SK-N-SH (cell line): ENCODE measurements around the gene ZNF282. TPM values are rescaled to one million over a fixed set of nuclear protein-coding genes. Genes with fewer than 3 reads are reported as not detected.

ENCODE experiments used
- CTCF ChIA-PET: fragments of 300-600, 350-600 bp; formaldehyde crosslinking; extraction: SDS; loops from one replicate; lab custom pipeline; 2021; lab: Yijun Ruan, JAX
- POLR2A ChIA-PET: fragments of 350-600 bp; sonication (Branson Sonifier 250); formaldehyde crosslinking; extraction: SDS; loops from one replicate; lab custom pipeline; 2020; ENCODE audit warnings: antibody characterized with exemption, inconsistent platforms; lab: Yijun Ruan, JAX
- DNase-seq: peaks from one replicate; pipeline ENCODE4 v3.0.0; 2012
- H2AFZ ChIP-seq: fragments of 200-600 bp; sonication (generic); 2 replicates; pipeline ENCODE4 v1.8.1; 2016; ENCODE audit warnings: antibody characterized with exemption, mild to moderate bottlenecking, low read depth
- H3F3A ChIP-seq: fragments of 200-600 bp; sonication (generic); replicated peaks from 2 replicates; pipeline ENCODE3; 2016; ENCODE audit warnings: antibody characterized with exemption, mild to moderate bottlenecking; ENCODE audit not compliant: insufficient read depth
- H3K27ac ChIP-seq, 2 experiments: fragments of 200-500 bp in 1 of 2; fragments of 200-600 bp in 1 of 2; sonication (Bioruptor generic) in 1 of 2; sonication (generic), shearing (Covaris generic) in 1 of 2; 2 replicates each; pipeline versions ENCODE4 v1.5.1 to v1.6.1; 2014 to 2016; ENCODE audit warnings: low read depth in 2 of 2, inconsistent platforms in 1 of 2, low read length in 1 of 2, mild to moderate bottlenecking in 1 of 2, mixed read lengths in 1 of 2
- H3K27me3 ChIP-seq: fragments of 200-600 bp; sonication (generic), shearing (Covaris generic); 2 replicates; pipeline ENCODE4 v1.6.1; 2016; ENCODE audit warnings: mixed run types; ENCODE audit not compliant: insufficient read depth
- H3K36me3 ChIP-seq, 2 experiments: fragments of 200-500 bp in 1 of 2; fragments of 200-600 bp in 1 of 2; sonication (Bioruptor generic) in 1 of 2; sonication (generic) in 1 of 2; replicated peaks in 1 of 2; 2 replicates each; pipeline versions ENCODE3 to v1.5.1; 2014 to 2016; ENCODE audit warnings: low read length in 1 of 2, mild to moderate bottlenecking in 1 of 2; ENCODE audit not compliant: insufficient read depth in 2 of 2, control insufficient read depth in 1 of 2
- H3K4me1 ChIP-seq, 2 experiments: fragments of 200-500 bp in 1 of 2; fragments of 200-600 bp in 1 of 2; sonication (Bioruptor generic) in 1 of 2; sonication (generic), shearing (Covaris generic) in 1 of 2; 2 replicates each; pipeline versions ENCODE4 v1.5.1 to v1.6.1; 2014 to 2016; ENCODE audit warnings: low read depth in 1 of 2, low read length in 1 of 2, mixed run types in 1 of 2; ENCODE audit not compliant: insufficient read depth in 2 of 2, control insufficient read depth in 1 of 2
- H3K4me2 ChIP-seq: fragments of 200-600 bp; sonication (generic), shearing (Covaris generic); 2 replicates; pipeline ENCODE4 v1.6.1; 2017; ENCODE audit warnings: mixed run types
- H3K4me3 ChIP-seq, 2 experiments: fragments of 200-500 bp in 1 of 2; fragments of 200-600 bp in 1 of 2; sonication (Bioruptor generic) in 1 of 2; sonication (generic), shearing (Covaris generic) in 1 of 2; 2 replicates each; pipeline versions ENCODE4 v1.5.1 to v1.8.1; 2014 to 2016; ENCODE audit warnings: low read depth in 2 of 2, inconsistent platforms in 1 of 2, low read length in 1 of 2, mild to moderate bottlenecking in 1 of 2, mixed read lengths in 1 of 2, moderate library complexity in 1 of 2
- H3K79me2 ChIP-seq: fragments of 200-600 bp; sonication (generic); 2 replicates; pipeline ENCODE4 v1.8.1; 2017; ENCODE audit warnings: mild to moderate bottlenecking; ENCODE audit not compliant: insufficient read depth
- H3K9ac ChIP-seq: fragments of 200-600 bp; sonication (generic); 2 replicates; pipeline ENCODE4 v1.6.1; 2017; ENCODE audit warnings: mixed run types
- H3K9me2 ChIP-seq: fragments of 200-600 bp; sonication (generic); 2 replicates; pipeline ENCODE4 v1.6.1; 2017; ENCODE audit warnings: mixed run types
- H3K9me3 ChIP-seq: fragments of 200-600 bp; sonication (generic); 2 replicates; pipeline ENCODE4 v1.6.1; 2017; ENCODE audit warnings: mixed run types, mild to moderate bottlenecking, moderate library complexity
- H4K20me1 ChIP-seq: fragments of 200-600 bp; sonication (generic); 2 replicates; pipeline ENCODE4 v1.6.1; 2017; ENCODE audit warnings: mild to moderate bottlenecking, mixed run types; ENCODE audit not compliant: insufficient read depth
- ELF1 ChIP-seq: IDR thresholded peaks from 2 replicates; pipeline ENCODE4 v1.4.0; 2012
- FOXJ3 ChIP-seq: sonication (generic); formaldehyde crosslinking; IDR thresholded peaks from 2 replicates; pipeline ENCODE4 v1.5.1; 2020; ENCODE audit warnings: mild to moderate bottlenecking, missing genetic modification reagents
- FOXM1 ChIP-seq: IDR thresholded peaks from 2 replicates; pipeline ENCODE4 v1.4.0; 2012; ENCODE audit warnings: low read depth, mild to moderate bottlenecking
- GATA2 ChIP-seq: sonication (generic); formaldehyde crosslinking; IDR thresholded peaks from 2 replicates; pipeline ENCODE4 v1.5.0; 2020; ENCODE audit warnings: mild to moderate bottlenecking, missing genetic modification reagents
- JUND ChIP-seq: IDR thresholded peaks from 2 replicates; pipeline ENCODE4 v1.4.0; 2012
- MXI1 ChIP-seq: IDR thresholded peaks from 2 replicates; pipeline ENCODE4 v1.6.1; 2012; ENCODE audit warnings: mild to moderate bottlenecking, low read depth, low read length, improper control_type of control experiment
- REST ChIP-seq: IDR thresholded peaks from 2 replicates; pipeline ENCODE4 v1.6.1; 2012; ENCODE audit warnings: mild to moderate bottlenecking, low read depth, low read length, moderate library complexity
- TEAD4 ChIP-seq: IDR thresholded peaks from 2 replicates; pipeline ENCODE4 v1.4.0; 2012; ENCODE audit warnings: mild to moderate bottlenecking, borderline replicate concordance; ENCODE audit not compliant: insufficient read depth
- WGBS: methylation state at CpG from one replicate; pipeline ENCODE4 v1.1.6; 2017; ENCODE audit warnings: low lambda C conversion rate; 5-methylcytosine and 5-hydroxymethylcytosine counted together
- polyA plus RNA-seq, 3 experiments: library from polyadenylated mRNA; depleted of rRNA; stranded (reverse); fragments of >200 nt; gene quantifications; 2 replicates each; pipeline ENCODE4 v1.2.3, GENCODE V29; 2012
- TF ChIP-seq, protein P1 (sequence below): IDR thresholded peaks from 2 replicates; pipeline ENCODE4 v1.4.0; 2012; ENCODE audit warnings: low read depth, borderline replicate concordance
- TF ChIP-seq, protein P2 (sequence below): fragments of 150-350 bp; IDR thresholded peaks from 2 replicates; pipeline ENCODE4 v1.6.1; 2017; ENCODE audit warnings: antibody characterized with exemption, low read length, low read depth, borderline replicate concordance
- TF ChIP-seq, protein P3 (sequence below): IDR thresholded peaks from 2 replicates; pipeline ENCODE4 v1.4.0; 2012; ENCODE audit warnings: low read depth
- TF ChIP-seq, protein P4 (sequence below): fragments of 150-350 bp; IDR thresholded peaks from 2 replicates; pipeline ENCODE4 v1.6.1; 2016; ENCODE audit warnings: mild to moderate bottlenecking, low read depth, low read length

ZNF282 gene
- polyA plus RNA-seq, 1 of the 3 experiments (the other 2 are of a cell fraction): 17.9 TPM

GRCh38 chr7:149216402-149216801 lies 21.1 kb downstream of the ZNF282 start (continued):
- TF ChIP-seq, protein P1, sequence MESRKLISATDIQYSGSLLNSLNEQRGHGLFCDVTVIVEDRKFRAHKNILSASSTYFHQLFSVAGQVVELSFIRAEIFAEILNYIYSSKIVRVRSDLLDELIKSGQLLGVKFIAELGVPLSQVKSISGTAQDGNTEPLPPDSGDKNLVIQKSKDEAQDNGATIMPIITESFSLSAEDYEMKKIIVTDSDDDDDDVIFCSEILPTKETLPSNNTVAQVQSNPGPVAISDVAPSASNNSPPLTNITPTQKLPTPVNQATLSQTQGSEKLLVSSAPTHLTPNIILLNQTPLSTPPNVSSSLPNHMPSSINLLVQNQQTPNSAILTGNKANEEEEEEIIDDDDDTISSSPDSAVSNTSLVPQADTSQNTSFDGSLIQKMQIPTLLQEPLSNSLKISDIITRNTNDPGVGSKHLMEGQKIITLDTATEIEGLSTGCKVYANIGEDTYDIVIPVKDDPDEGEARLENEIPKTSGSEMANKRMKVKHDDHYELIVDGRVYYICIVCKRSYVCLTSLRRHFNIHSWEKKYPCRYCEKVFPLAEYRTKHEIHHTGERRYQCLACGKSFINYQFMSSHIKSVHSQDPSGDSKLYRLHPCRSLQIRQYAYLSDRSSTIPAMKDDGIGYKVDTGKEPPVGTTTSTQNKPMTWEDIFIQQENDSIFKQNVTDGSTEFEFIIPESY: no peak
- TF ChIP-seq MXI1: no peak

GRCh38 chr7:149217570-149217969 lies 22.2 kb downstream of the ZNF282 start:
- no peak overlapping the region for H3K27ac ChIP-seq
- H3F3A ChIP-seq: no peaks in the 10 kb centered on the region
- no peaks in the 10 kb centered on the region; the same call in 1 of the 2 replicates for H3K79me2 ChIP-seq
- H2AFZ ChIP-seq: no peak overlapping the region
- H3K4me2 ChIP-seq: no peak overlapping the region
- DNase-seq: no peak
- 96% methylated on average over 6 of the region's 6 CpGs for WGBS
- no peaks in the 10 kb centered on the region for H3K27me3 ChIP-seq
- H3K9me2 ChIP-seq: no peaks in the 10 kb centered on the region
- H3K36me3 ChIP-seq: peaks cover 63 to 68% of the 10 kb centered on the region in 2 experiments
- H3K4me1 ChIP-seq: no peaks in the 10 kb centered on the region
- TF ChIP-seq, protein P2, sequence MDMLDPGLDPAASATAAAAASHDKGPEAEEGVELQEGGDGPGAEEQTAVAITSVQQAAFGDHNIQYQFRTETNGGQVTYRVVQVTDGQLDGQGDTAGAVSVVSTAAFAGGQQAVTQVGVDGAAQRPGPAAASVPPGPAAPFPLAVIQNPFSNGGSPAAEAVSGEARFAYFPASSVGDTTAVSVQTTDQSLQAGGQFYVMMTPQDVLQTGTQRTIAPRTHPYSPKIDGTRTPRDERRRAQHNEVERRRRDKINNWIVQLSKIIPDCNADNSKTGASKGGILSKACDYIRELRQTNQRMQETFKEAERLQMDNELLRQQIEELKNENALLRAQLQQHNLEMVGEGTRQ: no peak
- TF ChIP-seq FOXM1: no peak
- no peaks in the 10 kb centered on the region for H4K20me1 ChIP-seq
- H3K4me3 ChIP-seq: no peak overlapping the region
- CTCF ChIA-PET: no interaction called here
- POLR2A ChIA-PET: no interaction called here
- H3K9ac ChIP-seq: no peak overlapping the region
- no peaks in the 10 kb centered on the region for H3K9me3 ChIP-seq

- Histone ChIP-seq H3K9me3 (no peaks in the 10 kb centered on the region), H3K4me3 (no peak overlapping the region), H2AFZ (no peak overlapping the region), H3K4me2 (no peak overlapping the region), H3K27me3 (no peaks in the 10 kb centered on the region), H3K79me2 (no peaks in the 10 kb centered on the region; the same call in 1 of the 2 replicates), H4K20me1 (no peaks in the 10 kb centered on the region), H3K9ac (no peak overlapping the region), H3F3A (no peaks in the 10 kb centered on the region), H3K4me1 (no peaks in the 10 kb centered on the region), H3K36me3 (peaks cover 58% of the 10 kb centered on the region in 2 experiments), H3K9me2 (no peaks in the 10 kb centered on the region), H3K27ac (no peak overlapping the region)
- CTCF ChIA-PET: interaction anchor here (0.6 to 1.4 kb wide), 4 partner anchors 9 to 23 kb away, joined by 3 to 5 read pairs (median 3); partner anchors contain the start of gene ZNF282
- no peak for DNase-seq
- POLR2A ChIA-PET: interaction anchor here (1.1 kb wide), 1 partner anchor 10 kb away, joined by 3 read pairs; no protein-coding TSS in a partner anchor
- 86% methylated on average over 10 of the region's 10 CpGs for WGBS
- TF ChIP-seq JUND: no peak
- TF ChIP-seq, protein P1: no peak
- TF ChIP-seq REST: no peak
- TF ChIP-seq, protein P3, sequence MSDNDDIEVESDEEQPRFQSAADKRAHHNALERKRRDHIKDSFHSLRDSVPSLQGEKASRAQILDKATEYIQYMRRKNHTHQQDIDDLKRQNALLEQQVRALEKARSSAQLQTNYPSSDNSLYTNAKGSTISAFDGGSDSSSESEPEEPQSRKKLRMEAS: no peak
- TF ChIP-seq ELF1: no peak
- TF ChIP-seq TEAD4: no peak
- no peak for TF ChIP-seq GATA2 (CRISPR knock-in tag)
- TF ChIP-seq, protein P4, sequence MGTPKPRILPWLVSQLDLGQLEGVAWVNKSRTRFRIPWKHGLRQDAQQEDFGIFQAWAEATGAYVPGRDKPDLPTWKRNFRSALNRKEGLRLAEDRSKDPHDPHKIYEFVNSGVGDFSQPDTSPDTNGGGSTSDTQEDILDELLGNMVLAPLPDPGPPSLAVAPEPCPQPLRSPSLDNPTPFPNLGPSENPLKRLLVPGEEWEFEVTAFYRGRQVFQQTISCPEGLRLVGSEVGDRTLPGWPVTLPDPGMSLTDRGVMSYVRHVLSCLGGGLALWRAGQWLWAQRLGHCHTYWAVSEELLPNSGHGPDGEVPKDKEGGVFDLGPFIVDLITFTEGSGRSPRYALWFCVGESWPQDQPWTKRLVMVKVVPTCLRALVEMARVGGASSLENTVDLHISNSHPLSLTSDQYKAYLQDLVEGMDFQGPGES: no peak
- TF ChIP-seq FOXJ3 (CRISPR knock-in tag): no peak
Measured at GRCh38 chr7:149218469-149219420, 23.4 kb downstream of the ZNF282 start.
